ENCODE results near the gene SVOP.
"Not testable (repeated sequence)": the region's sequence is repeated elsewhere in the genome, so short reads cannot be mapped to it uniquely, and the experiment has no call there.

GRCh38 chr12:108866083-108866482, 154.8 kb downstream of the SVOP start:
- TF ChIP-seq EZH2 (IDR thresholded peaks at IDR 0.05; ENCODE audit: insufficient read depth, poor library complexity, severe bottlenecking); EZH2phosphoT487 (IDR thresholded peaks at IDR 0.05; ENCODE audit: insufficient read depth, low read depth): not testable (repeated sequence)
